GM20431 (cell line): ENCODE measurements around the gene CLPTM1L.

Experiments
- in situ Hi-C: fragments of 300-500 bp; cut with MseI, MboI; formaldehyde crosslinking; loops from one replicate; pipeline ENCODE4 v1.15.0; 2020; ENCODE audit warnings: low sequenced_read_pairs; ENCODE audit not compliant: unreplicated experiment

CLPTM1L gene, protein sequence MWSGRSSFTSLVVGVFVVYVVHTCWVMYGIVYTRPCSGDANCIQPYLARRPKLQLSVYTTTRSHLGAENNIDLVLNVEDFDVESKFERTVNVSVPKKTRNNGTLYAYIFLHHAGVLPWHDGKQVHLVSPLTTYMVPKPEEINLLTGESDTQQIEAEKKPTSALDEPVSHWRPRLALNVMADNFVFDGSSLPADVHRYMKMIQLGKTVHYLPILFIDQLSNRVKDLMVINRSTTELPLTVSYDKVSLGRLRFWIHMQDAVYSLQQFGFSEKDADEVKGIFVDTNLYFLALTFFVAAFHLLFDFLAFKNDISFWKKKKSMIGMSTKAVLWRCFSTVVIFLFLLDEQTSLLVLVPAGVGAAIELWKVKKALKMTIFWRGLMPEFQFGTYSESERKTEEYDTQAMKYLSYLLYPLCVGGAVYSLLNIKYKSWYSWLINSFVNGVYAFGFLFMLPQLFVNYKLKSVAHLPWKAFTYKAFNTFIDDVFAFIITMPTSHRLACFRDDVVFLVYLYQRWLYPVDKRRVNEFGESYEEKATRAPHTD

GRCh38 chr5:1344975-1345838 lies at the start of gene CLPTM1L:
Gene CLPTM1L, minus strand, starts transcription at chr5:1345099. Its CDS starts 258 bp downstream, at chr5:1344841.
- in situ Hi-C loops, result no loop called here

GRCh38 chr5:1393571-1394501 lies 48.9 kb upstream of the CLPTM1L start:
- in situ Hi-C loops, result no loop called here

DNA sequence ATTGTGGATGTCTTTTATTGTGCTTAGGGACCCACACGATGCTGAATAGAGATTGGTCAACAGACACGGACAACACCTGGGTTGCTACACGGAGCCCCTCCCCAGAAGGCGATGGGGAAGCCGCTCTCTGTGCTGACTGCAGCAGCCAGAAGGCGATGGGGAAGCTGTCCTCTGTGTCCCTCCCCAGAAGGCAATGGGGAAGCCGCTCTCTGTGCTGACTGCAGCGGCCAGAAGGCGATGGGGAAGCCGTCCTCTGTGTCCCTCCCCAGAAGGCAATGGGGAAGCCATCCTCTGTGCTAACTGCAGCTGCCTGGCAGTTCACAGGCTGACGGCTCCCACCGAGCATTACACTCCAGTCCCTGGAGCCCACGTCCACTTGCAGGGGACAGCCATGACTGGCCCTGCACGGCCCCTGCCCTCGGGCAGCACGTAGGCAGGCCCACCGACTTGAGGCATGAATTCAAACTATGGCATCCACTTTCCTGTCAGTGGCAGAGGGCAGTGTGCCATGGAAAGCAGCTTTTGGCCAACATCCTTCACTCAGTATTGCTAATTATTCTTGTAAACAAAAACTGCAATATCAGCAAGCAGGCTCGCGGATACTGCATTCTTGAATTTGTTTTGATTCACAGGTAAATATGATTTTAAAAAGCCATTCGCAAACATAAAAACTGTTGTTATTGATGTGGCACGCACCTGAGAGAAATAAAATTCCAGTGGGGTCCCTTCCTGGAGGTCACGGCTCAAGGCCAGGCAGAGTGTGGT lies 48.1 kb upstream of the CLPTM1L start:
- in situ Hi-C loops, result no loop called here

GRCh38 chr5:1392261-1392660 lies 47.4 kb upstream of the CLPTM1L start:
- in situ Hi-C loops, result no loop called here

DNA sequence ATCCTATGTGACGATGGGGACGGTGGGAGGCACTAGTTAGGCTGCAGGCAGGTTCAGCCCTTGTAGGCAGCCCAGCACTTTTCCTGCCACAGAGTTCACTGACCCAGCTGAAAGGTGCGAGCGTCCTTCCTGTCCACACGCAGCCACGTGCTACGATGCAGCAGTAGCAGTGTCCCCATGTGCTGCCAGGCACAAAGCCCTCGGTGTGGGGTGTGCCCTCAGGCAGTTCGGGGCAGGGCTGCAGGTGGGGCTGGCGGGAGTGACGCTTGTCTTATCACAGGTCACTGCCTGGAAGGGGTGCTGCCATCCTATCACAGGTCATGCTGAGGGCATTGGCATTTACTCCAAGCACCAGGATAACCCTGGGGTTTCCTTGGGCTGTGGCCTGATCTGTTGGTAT lies 46.8 kb upstream of the CLPTM1L start:
- in situ Hi-C loops, result no loop called here

DNA sequence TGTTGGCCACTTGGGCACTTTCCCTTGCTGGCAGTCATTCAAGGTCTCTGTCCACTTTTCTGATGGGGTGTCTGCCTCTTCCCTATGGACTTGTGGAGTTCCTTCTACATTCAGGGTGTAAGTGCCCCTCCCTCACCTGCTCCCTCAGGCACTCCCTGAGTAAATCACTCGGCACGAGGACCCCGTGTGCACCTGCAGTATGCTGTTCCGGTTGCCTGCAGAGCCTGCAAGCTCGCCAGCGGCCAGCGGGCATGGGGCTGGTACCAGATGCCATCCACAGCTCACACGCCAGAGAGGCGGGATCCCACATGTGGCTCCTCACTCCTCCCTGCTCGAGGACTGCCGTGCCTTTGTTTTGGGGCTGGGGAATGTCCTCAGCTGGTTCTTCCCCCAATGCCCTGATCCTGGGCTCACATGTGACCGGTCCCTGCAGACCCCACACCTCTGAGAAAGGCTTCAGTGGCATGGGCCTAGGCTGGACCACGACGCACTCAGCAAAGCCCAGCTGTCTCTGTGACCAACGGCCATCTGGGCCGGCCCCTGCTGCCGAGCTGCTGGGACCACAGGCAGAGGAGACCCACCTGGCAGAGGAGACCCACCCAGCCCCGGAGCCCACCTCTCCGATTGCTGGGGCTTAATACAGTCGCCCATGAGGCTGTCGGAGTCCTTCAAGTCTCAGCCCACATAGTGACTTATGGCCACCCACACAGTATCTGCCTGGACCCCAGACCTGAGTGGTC lies 46.1 kb upstream of the CLPTM1L start:
- in situ Hi-C loops, result no loop called here

GRCh38 chr5:1390333-1390732 lies 45.4 kb upstream of the CLPTM1L start:
- in situ Hi-C loops, result no loop called here

DNA sequence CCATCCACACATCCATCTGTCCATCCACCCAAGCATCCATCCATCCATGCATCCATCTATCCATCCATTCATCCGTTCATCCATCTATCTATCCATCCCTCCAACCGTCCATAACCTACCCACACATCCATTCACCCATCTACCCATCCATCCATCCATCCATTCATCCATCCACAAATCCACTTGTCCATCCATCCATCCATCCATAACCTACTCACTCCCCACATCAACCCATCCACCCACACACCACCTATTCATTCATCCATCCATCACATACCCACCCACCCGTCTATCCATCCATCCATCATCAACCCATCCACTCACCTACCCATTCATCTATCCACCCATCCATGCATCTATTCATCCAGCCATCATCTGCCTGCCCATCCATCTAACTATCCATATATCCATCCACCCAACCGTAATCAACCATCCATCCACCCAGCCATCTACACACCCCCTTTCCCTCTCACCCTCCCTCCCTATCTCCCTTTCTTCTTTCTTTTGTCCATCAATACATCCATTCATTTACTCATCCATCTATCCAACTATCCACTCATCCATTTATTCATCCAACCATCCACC lies 43.6 kb upstream of the CLPTM1L start:
- in situ Hi-C loops, result no loop called here

- in situ Hi-C loops, result no loop called here
These were observed 43.0 kb upstream of the CLPTM1L start for GRCh38 chr5:1387876-1388275.

GRCh38 chr5:1387059-1387755 lies 42.3 kb upstream of the CLPTM1L start:
- in situ Hi-C loops, result no loop called here

DNA sequence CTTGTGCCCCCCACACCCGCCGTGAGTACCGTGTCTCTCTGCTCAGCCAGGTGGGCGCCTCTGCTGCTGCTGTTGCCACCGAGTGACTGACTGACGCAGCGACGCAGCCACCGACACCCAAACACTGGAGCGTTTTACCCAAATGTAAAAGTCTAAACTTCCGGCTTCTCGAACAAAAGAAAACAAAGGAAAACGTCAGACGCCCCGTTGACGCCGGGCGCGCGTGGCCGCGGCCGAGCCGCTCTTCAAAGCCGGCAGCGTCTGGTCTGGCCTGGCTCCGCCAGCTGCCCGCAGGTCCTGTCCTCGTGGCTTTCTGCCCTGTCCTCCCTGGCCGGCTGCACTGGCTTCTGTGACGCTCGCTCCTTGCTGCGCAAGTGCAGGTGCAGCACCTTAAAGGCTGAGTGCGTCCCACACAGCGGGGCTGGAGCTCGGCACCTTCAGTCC lies 41.4 kb upstream of the CLPTM1L start:
- in situ Hi-C loops, result no loop called here

DNA sequence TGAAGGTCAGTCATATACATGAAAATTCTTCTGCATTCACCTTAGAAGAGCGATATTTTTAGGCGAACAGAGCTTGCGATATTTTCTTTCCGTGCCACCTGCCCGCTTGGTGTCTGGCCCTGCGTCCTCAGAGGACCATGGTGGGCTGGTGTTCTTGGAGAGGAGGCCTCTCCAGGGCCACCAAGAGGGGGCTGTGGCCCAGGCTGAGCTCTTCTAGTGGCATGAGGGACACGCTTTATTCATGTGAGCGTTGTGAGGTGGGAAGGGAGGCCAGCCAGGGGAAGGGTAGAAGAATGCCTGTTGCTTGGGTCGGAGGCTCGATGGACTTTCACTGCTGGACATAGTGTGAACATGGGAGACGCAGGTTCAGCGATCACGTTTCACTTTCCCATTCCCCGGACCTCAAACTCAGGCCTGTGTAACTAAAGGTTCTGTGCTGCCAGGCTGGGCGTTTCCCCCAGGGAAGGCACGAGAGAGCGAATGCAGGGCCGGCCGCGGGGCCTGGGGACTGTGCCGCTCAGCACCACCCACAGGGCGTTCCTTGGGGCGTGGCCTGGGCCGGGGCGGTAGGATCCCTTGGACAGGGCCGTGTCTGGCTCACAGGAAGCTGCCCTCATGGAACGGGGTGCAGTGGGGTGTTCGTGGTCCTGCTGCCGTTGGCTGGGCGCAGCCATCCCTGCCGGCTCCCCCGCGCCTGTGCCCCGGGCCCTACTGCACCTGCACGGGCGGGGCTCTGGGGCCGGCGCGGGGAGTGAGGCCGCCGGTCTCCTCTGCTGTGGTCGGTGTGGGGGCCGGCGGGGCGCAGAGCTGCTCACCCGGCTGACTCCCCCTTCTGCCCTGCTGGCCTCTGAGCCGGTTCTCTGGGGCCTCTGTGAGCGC lies 40.7 kb upstream of the CLPTM1L start:
- in situ Hi-C loops, result no loop called here

GRCh38 chr5:1384521-1384920 lies 39.6 kb upstream of the CLPTM1L start:
- in situ Hi-C loops, result no loop called here

DNA sequence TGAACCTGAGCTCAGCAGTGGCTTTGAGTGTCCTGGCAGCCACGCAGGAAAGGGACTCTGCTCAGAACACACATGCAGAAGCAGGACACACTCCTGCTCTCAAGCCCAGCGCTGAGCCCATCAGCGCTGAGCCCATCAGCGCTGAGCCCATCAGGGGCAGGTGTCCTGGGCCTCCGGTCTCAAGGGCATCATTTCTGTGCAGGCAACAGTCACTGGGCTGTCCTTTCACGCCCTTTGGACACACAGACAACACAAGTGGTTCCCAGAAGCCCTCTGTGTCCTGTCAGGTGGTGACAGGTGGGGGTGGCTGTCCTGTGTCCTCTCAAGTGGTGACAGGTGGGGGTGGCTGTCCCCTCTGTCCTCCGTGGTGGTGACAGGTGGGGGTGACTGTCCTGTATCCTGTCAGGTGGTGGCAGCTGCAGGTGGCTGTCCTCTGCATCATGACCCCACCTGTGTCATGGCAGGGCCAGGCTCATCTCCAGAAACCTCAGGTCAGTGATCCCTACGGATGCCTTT lies 39.0 kb upstream of the CLPTM1L start:
- in situ Hi-C loops, result no loop called here

DNA sequence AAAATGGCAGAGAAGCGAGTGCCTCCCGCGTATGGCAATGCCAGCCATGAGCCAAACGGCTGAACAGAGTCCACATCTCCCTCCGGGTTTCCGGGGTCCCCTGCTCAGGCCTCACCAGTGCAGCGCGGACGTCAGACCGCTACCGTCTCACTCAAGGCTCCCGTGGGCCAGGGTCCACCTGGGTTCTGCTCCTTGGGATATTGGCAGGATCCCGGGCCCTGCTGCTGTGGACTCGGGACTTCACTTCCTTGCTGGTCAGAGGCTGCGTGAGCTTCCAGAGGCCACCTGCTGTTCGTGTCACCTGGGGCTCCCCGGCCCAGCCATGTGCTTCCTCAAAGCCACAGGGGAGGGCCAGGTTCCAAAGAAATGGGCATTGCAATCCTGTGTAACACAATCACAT lies 38.4 kb upstream of the CLPTM1L start:
- in situ Hi-C loops, result no loop called here

GRCh38 chr5:1382248-1382700 lies 37.4 kb upstream of the CLPTM1L start:
- in situ Hi-C loops, result no loop called here
